Posterior vena cava (tissue), 2 donors: ENCODE results near the gene KLHL40. TPM values are rescaled to one million over a fixed set of nuclear protein-coding genes. Genes with fewer than 3 reads are reported as not detected.

Experiments
- total RNA-seq, 2 donors: library from RNA; stranded (reverse); fragmentation: NEBNext Ultra II Directional; extraction: Animal tissue kit (Norgen Biotek cat#: 25700); gene quantifications; one replicate each; pipeline ENCODE4 v1.2.1, GENCODE V29; 2021
- donor health status: DM: yes; HTN: yes; CAD: no.
- donor health status: DM: yes; HTN: yes; CAD: no.

Gene KLHL40
- total RNA-seq, 2 donors from 2014 or later = not detected

Other genes starting within 250 kb of the KLHL40 start
- gene VIPR1, start 182.9 kb upstream of the KLHL40 start, total RNA-seq = 1 to 10 TPM; 1.3 to 2.2 TPM
- gene SEC22C, start 103.6 kb upstream of the KLHL40 start, total RNA-seq = 10 to 100 TPM; 43.8 to 47.0 TPM
- gene SS18L2, start 94.7 kb upstream of the KLHL40 start, total RNA-seq = 10 to 100 TPM; 15.4 to 16.8 TPM
- gene NKTR, start 84.9 kb upstream of the KLHL40 start, total RNA-seq = 10 to 100 TPM; 75.2 to 78.0 TPM
- 100 to 1,000 TPM in 1 of 2 donors, 10 to 100 TPM in 1; 83.8 to 109 TPM for gene ZBTB47, start 31.8 kb upstream of the KLHL40 start, total RNA-seq
- 1 to 10 TPM in 1 of 2 donors, under 1 TPM in 1; 0.65 to 1.0 TPM for gene HHATL, start 17.3 kb downstream of the KLHL40 start, total RNA-seq
- gene CCDC13, start 87.7 kb downstream of the KLHL40 start, total RNA-seq = 1 to 10 TPM; 1.4 to 2.7 TPM
- gene HIGD1A, start 119.0 kb downstream of the KLHL40 start, total RNA-seq = 100 to 1,000 TPM; 163 to 204 TPM
- 10 to 100 TPM; 17.0 to 20.6 TPM for gene ACKR2, start 123.9 kb downstream of the KLHL40 start, total RNA-seq
- gene CYP8B1, start 190.3 kb downstream of the KLHL40 start, total RNA-seq = under 1 TPM; 0.10 to 0.14 TPM
- 10 to 100 TPM in 1 of 2 donors, 1 to 10 TPM in 1; 9.8 to 11.8 TPM for gene ZNF662, start 220.6 kb downstream of the KLHL40 start, total RNA-seq